ENCODE data around the gene ETFB. TPM values are rescaled to one million over a fixed set of nuclear protein-coding genes. Genes with fewer than 3 reads are reported as not detected.

Gene ETFB
- total RNA-seq, 1 donor from 2014 or later = 64.5 TPM

- no peak for DNase-seq (ENCODE audit: extremely low read depth, low read depth, low spot score)
Measured at GRCh38 chr19:51331193-51331592, 35.0 kb downstream of the ETFB start.

GRCh38 chr19:51330366-51330765 lies 35.8 kb downstream of the ETFB start:
- DNase-seq (ENCODE audit: extremely low read depth, low read depth, low spot score) = no peak

GRCh38 chr19:51329411-51329810 lies 36.8 kb downstream of the ETFB start:
- no peak for DNase-seq (ENCODE audit: extremely low read depth, low read depth, low spot score)

- DNase-seq (ENCODE audit: extremely low read depth, low read depth, low spot score) = no peak
Measured at GRCh38 chr19:51327066-51328001, 38.9 kb downstream of the ETFB start.

GRCh38 chr19:51326216-51327065 lies 39.7 kb downstream of the ETFB start:
- no peak for DNase-seq (ENCODE audit: extremely low read depth, low read depth, low spot score)

GRCh38 chr19:51325161-51325976 lies 40.8 kb downstream of the ETFB start:
- no peak for DNase-seq (ENCODE audit: extremely low read depth, low read depth, low spot score)

GRCh38 chr19:51324167-51324481 lies 42.1 kb downstream of the ETFB start:
- no peak for DNase-seq (ENCODE audit: extremely low read depth, low read depth, low spot score)

- no peak for DNase-seq (ENCODE audit: extremely low read depth, low read depth, low spot score)
Measured at GRCh38 chr19:51323481-51324166, 42.6 kb downstream of the ETFB start.

GRCh38 chr19:51321799-51322198 lies 44.4 kb downstream of the ETFB start:
- DNase-seq (ENCODE audit: extremely low read depth, low read depth, low spot score) = no peak

GRCh38 chr19:51320280-51320657 lies 45.9 kb downstream of the ETFB start:
- DNase-seq (ENCODE audit: extremely low read depth, low read depth, low spot score) = no peak

GRCh38 chr19:51319649-51320279 lies 46.4 kb downstream of the ETFB start:
- no peak for DNase-seq (ENCODE audit: extremely low read depth, low read depth, low spot score)

GRCh38 chr19:51318687-51319648 lies 47.2 kb downstream of the ETFB start:
- DNase-seq (ENCODE audit: extremely low read depth, low read depth, low spot score) = no peak

- no peak for DNase-seq (ENCODE audit: extremely low read depth, low read depth, low spot score)
Measured at GRCh38 chr19:51317968-51318367, 48.2 kb downstream of the ETFB start.

GRCh38 chr19:51317376-51317775 lies 48.8 kb downstream of the ETFB start:
- DNase-seq (ENCODE audit: extremely low read depth, low read depth, low spot score) = no peak

GRCh38 chr19:51316688-51317087 lies 49.5 kb downstream of the ETFB start:
- no peak for DNase-seq (ENCODE audit: extremely low read depth, low read depth, low spot score)

GRCh38 chr19:51311351-51312257 lies 54.6 kb downstream of the ETFB start, which contains the start of gene IGLON5:
Gene IGLON5, plus strand, starts transcription at chr19:51311644. Its CDS starts 204 bp downstream, at chr19:51311848.
- DNase-seq (ENCODE audit: extremely low read depth, low read depth, low spot score) = no peak

- DNase-seq (ENCODE audit: extremely low read depth, low read depth, low spot score) = no peak
Measured at GRCh38 chr19:51305479-51305878, 60.7 kb downstream of the ETFB start.

- no peak for DNase-seq (ENCODE audit: extremely low read depth, low read depth, low spot score)
Measured at GRCh38 chr19:51301266-51301665, 64.9 kb downstream of the ETFB start.

Measured in glomerular endothelial cell (primary cell).